Endothelial cell (in vitro differentiated cells): ENCODE data around the gene NCAM1. TPM values are rescaled to one million over a fixed set of nuclear protein-coding genes. Genes with fewer than 3 reads are reported as not detected.
"Not testable (repeated sequence)": the region's sequence is repeated elsewhere in the genome, so short reads cannot be mapped to it uniquely, and the experiment has no call there.

ENCODE experiments used
- DNase-seq: peaks from one replicate; pipeline ENCODE4 v3.0.0; 2021; ENCODE audit warnings: low spot score
- H3K27ac Mint-ChIP-seq: one replicate; pipeline ENCODE4 v1.8.0; 2021; ENCODE audit warnings: mixed read lengths, inconsistent platforms; ENCODE audit not compliant: unreplicated experiment
- H3K27me3 Mint-ChIP-seq: one replicate; pipeline ENCODE4 v1.8.0; 2021; ENCODE audit warnings: mild to moderate bottlenecking, moderate library complexity, mixed read lengths, inconsistent platforms; ENCODE audit not compliant: unreplicated experiment
- H3K36me3 Mint-ChIP-seq: one replicate; pipeline ENCODE4 v1.8.0; 2021; ENCODE audit warnings: mild to moderate bottlenecking, low read depth, mixed read lengths, inconsistent platforms; ENCODE audit not compliant: unreplicated experiment
- H3K4me1 Mint-ChIP-seq: one replicate; pipeline ENCODE4 v1.8.0; 2021; ENCODE audit warnings: mild to moderate bottlenecking, mixed read lengths, inconsistent platforms; ENCODE audit not compliant: unreplicated experiment
- H3K4me3 Mint-ChIP-seq: one replicate; pipeline ENCODE4 v1.8.0; 2021; ENCODE audit warnings: mild to moderate bottlenecking, mixed read lengths, inconsistent platforms; ENCODE audit not compliant: unreplicated experiment
- H3K9me3 Mint-ChIP-seq: one replicate; pipeline ENCODE4 v1.8.0; 2021; ENCODE audit warnings: mixed read lengths, inconsistent platforms; ENCODE audit not compliant: unreplicated experiment
- total RNA-seq: library from RNA; stranded (reverse); fragmentation: NEBNext Ultra II Directional; extraction: Animal tissue kit (Norgen Biotek cat#: 25700); gene quantifications from one replicate; pipeline ENCODE4 v1.2.1, GENCODE V29; 2021; ENCODE audit not compliant: unreplicated experiment
- TF ChIP-seq, protein P1 (sequence below): fragments of 200-600 bp; sonication (generic); IDR thresholded peaks from one replicate; pipeline ENCODE4 v1.5.0; 2021; ENCODE audit warnings: antibody characterized with exemption; ENCODE audit not compliant: unreplicated experiment

Gene NCAM1
- total RNA-seq, 1 donor from 2014 or later, result 21.9 TPM

DNA sequence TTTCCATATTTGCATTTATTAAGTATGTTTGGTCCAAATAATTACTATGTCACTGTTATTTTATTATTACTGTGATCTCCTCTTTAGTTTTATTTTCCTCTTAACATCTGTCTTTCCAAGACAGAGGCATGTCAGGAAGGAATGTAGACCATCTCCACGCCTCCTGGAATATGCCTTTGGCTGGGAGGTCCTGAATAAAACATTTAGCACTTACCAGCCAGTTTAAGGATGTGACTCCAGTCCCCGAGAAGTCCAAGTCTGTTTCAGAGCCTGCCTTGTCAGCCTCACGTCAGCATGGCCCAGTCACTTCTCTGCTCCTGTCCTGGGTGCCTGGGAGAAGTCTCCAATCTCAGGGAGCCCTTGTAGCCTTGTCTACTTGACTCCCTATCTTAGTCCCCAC is 74.5 kb downstream of the NCAM1 start:
- peaks cover 6% of the 10 kb centered on the region for H3K4me1 Mint-ChIP-seq
- TF ChIP-seq, protein P1, sequence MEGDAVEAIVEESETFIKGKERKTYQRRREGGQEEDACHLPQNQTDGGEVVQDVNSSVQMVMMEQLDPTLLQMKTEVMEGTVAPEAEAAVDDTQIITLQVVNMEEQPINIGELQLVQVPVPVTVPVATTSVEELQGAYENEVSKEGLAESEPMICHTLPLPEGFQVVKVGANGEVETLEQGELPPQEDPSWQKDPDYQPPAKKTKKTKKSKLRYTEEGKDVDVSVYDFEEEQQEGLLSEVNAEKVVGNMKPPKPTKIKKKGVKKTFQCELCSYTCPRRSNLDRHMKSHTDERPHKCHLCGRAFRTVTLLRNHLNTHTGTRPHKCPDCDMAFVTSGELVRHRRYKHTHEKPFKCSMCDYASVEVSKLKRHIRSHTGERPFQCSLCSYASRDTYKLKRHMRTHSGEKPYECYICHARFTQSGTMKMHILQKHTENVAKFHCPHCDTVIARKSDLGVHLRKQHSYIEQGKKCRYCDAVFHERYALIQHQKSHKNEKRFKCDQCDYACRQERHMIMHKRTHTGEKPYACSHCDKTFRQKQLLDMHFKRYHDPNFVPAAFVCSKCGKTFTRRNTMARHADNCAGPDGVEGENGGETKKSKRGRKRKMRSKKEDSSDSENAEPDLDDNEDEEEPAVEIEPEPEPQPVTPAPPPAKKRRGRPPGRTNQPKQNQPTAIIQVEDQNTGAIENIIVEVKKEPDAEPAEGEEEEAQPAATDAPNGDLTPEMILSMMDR, result no peak

DNA sequence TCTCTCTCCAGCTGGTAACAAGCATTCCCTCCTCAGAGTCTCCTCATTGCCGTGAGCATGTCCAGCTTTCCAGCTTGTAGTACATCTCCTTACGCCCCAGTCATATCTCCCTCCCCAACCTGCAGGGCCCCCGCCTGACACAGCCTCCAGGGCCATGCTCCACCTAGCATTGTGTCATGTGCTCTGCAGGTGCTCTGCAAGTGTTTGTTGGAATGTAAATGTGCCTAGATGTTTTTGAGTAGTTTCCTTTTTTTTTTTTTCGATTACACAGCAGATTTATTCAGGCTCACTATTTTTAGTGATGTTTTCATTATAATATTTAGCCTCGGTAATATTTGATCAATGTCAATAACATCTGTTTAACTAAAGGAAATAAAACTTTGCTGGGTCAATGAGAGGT is 82.5 kb downstream of the NCAM1 start:
- H3K27ac Mint-ChIP-seq, result no peak overlapping the region
- DNase-seq, result no peak
- peaks cover 2% of the 10 kb centered on the region for H3K27me3 Mint-ChIP-seq
- H3K4me3 Mint-ChIP-seq, result no peak overlapping the region
- TF ChIP-seq, protein P1, result no peak
- H3K4me1 Mint-ChIP-seq, result peaks cover 12% of the 10 kb centered on the region
- no peaks in the 10 kb centered on the region for H3K36me3 Mint-ChIP-seq
- no peaks in the 10 kb centered on the region for H3K9me3 Mint-ChIP-seq

More for the DNA sequence above, 74.5 kb downstream of the NCAM1 start:
- DNase-seq, result no peak
- Mint-ChIP-seq H3K27ac (no peak overlapping the region), H3K4me3 (no peak overlapping the region), H3K36me3 (no peaks in the 10 kb centered on the region), H3K27me3 (peaks cover 2% of the 10 kb centered on the region), H3K9me3 (no peaks in the 10 kb centered on the region)

DNA sequence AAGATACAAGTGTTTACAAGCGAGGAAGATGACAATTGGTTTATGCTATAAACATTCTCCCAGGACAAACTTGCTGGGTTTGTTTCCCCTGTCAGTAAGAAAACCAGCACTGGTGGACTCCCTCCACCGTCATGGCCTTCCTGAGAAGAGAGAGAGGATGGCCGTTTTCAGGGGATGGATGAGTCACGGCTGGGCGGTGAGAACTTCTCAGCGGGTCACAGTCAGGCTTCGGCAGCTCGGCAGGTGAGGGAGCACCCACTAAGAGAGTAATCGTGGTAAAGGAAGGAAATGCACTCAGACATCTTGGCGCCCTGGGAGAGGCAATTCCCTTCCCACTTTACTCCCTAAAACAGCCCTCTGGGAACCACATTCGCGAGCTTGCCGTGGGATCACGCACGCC is 83.9 kb downstream of the NCAM1 start:
- Mint-ChIP-seq H3K4me3 (no peak overlapping the region), H3K4me1 (peaks cover 12% of the 10 kb centered on the region), H3K36me3 (no peaks in the 10 kb centered on the region), H3K27ac (no peak overlapping the region), H3K9me3 (no peaks in the 10 kb centered on the region), H3K27me3 (peaks cover 2% of the 10 kb centered on the region)
- DNase-seq, result no peak
- TF ChIP-seq, protein P1, result no peak

DNA sequence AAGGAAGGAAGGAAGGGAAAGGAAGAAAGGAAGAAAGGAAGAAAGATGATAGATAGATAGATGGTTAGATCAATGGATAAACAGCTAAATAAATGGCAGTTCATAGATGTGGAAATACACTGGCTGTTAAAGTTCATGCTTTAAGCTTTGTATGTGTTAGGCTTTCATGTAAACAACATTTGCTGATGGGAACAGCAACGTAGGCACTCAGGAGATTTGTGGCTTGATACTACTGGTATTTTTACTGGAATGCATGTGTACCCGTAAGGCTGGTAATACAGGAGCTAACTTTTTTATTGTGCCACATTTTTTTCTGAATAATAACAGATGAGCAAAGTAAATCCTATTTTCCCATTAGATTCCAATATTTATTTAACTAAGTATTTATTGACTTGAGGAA is 85.6 kb downstream of the NCAM1 start:
- Mint-ChIP-seq H3K4me3 (no peak overlapping the region), H3K27ac (no peak overlapping the region), H3K4me1 (peaks cover 11% of the 10 kb centered on the region), H3K27me3 (peaks cover 2% of the 10 kb centered on the region), H3K9me3 (no peaks in the 10 kb centered on the region), H3K36me3 (no peaks in the 10 kb centered on the region)
- TF ChIP-seq, protein P1, result no peak
- no peak for DNase-seq

DNA sequence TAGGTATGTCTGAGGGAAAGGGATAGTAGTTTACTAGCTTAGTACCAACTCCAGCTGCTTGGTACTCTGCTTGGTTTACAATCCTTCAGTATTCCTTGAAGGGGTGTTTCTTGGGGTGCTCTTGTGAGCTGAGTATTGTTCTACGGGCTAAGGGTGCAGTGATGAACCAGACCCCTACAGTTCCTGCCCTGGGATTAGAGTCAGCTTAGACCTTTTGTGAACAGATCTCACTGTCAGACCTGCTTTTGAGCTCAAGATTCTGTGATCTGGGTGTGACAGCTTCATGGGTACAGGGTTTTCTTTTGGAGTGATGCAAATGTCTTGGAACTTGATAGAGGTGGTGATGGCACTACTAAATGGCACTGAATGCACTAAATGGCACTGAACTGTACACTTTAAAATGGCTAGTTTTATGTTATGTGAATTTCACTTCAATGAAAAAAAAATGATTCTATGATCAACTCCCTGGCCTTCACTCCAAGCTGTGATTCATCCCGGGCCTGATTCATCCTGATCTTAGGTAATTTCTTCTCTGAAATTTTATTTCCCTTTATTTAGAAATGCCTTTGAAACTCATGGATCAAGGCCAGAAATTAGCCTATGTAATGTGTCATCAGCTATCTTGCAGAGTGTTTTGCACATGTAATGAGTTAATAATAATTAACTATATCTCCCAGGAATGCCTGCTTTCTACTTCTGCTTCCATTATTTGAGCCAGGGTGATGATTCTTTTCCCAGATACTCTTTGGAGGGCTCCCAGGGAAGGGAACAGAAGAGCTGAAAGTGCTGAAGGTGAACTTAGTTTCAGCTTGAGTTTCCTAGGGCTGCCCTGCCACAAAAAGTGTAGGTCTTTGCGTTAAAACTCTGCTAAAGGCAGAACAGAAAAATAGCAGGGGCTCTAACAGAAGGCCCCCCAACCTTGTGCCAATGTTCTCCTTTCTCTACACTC is 87.9 kb downstream of the NCAM1 start:
- DNase-seq, result no peak
- Mint-ChIP-seq H3K4me3 (no peak overlapping the region), H3K4me1 (no peaks in the 10 kb centered on the region), H3K27me3 (peaks cover 2% of the 10 kb centered on the region), H3K27ac (no peak overlapping the region), H3K36me3 (no peaks in the 10 kb centered on the region), H3K9me3 (no peaks in the 10 kb centered on the region)
- TF ChIP-seq, protein P1, result no peak

DNA sequence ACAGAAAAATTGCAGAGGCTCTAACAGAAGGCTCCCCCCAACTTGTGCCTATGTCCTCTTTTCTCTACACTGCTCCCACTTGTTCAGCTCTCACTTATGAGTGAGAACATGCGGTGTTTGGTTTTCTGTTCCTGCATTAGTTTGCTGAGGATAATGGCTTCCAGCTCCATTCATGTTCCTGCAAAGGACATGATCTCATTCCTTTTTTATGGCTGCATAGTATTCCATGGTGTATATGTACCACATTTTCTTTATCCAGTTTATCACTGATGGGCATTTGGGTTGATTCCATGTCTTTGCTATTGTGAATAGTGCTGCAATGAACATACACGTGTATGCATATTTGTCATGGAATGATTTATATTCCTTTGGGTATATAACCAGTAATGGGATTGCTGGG is 91.8 kb downstream of the NCAM1 start:
- not testable (repeated sequence) for DNase-seq, H3K27ac Mint-ChIP-seq, H3K36me3 Mint-ChIP-seq, H3K4me3 Mint-ChIP-seq, H3K9me3 Mint-ChIP-seq, H3K27me3 Mint-ChIP-seq, H3K4me1 Mint-ChIP-seq
